GM12874 (cell line): ENCODE results near the gene OXT.

Experiments
- CTCF ChIP-seq: IDR thresholded peaks from 2 replicates; pipeline ENCODE4 v1.5.1; 2011; ENCODE audit warnings: low read depth, mild to moderate bottlenecking, control low read depth, low read length, moderate library complexity; ENCODE audit not compliant: insufficient read depth

Gene OXT

DNA sequence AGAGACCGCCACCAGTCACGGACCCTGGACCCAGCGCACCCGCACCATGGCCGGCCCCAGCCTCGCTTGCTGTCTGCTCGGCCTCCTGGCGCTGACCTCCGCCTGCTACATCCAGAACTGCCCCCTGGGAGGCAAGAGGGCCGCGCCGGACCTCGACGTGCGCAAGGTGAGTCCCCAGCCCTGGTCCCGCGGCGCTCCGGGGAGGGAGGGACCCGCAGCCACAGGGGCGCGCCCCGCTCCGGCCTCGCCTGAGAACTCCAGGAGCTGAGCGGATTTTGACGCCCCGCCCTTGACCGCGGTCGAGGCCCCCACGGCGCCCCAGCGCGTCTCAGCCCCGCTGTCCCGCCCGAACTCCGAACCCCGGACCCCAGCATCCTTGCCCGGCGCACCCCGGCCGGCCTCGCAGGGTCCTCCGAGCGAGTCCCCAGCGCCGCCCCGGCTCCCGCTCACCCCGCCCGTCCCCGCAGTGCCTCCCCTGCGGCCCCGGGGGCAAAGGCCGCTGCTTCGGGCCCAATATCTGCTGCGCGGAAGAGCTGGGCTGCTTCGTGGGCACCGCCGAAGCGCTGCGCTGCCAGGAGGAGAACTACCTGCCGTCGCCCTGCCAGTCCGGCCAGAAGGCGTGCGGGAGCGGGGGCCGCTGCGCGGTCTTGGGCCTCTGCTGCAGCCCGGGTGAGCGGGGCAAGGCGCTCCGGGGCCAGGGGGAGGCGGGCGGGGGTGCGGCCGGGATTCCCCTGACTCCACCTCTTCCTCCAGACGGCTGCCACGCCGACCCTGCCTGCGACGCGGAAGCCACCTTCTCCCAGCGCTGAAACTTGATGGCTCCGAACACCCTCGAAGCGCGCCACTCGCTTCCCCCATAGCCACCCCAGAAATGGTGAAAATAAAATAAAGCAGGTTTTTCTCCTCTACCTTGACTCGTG is at the start of gene OXT:
TSS of gene OXT (plus strand) at position 11 of the 920 bp plus-strand sequence. CDS start at position 47, 36 bp downstream.
- no peak for TF ChIP-seq CTCF

DNA sequence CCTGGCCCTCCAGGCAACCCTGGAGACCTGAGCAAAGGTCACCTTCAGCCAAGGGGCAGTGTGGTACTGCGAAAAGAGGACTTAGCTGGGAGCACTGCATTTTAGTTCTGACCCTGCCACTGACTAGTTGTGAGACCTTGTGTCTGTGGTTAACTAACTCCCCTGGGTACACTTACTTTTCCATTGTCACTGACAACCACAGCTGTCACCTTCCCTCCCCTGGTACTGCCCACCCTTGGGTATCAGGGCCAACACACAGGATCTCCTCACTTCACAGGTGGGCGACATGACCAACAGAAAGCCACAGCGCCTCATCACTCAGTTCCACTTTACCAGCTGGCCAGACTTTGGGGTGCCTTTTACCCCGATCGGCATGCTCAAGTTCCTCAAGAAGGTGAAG is 49.6 kb upstream of the OXT start:
- TF ChIP-seq CTCF = no peak

GRCh38 chr20:3027987-3028386 is 43.4 kb upstream of the OXT start:
- TF ChIP-seq CTCF = no peak

DNA sequence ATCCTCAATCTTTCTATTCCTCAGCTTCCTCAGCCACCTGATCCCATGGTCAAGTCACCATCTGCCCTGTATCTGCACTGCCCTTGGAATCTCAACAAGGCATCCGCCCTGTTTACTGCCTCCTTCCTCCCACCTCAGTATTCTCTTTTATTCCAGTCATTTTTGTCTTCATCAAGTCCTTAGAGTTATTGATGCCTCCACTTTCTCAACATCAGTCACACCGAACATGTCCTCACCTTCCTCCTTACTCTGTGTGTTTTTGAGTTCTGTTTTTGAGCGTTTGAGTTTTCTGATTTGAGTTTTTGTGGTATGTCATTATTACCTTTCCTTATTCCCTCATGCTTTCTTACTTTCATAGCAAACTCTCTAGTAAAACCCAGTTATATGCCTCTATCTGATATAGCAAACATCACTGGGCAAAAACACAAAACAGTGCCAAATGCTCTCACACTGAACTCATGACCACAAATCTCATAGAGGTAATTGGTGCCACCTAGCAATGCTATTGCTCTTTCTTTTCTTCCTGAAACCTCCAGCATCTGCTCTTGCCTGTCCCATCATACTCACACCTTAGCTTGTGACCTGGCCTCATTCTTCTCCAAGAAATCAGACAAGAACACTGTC is 39.8 kb upstream of the OXT start:
- no peak for TF ChIP-seq CTCF

GRCh38 chr20:3032624-3033023 is 38.8 kb upstream of the OXT start:
- no peak for TF ChIP-seq CTCF

GRCh38 chr20:3037654-3038053 is 33.8 kb upstream of the OXT start:
- no peak for TF ChIP-seq CTCF

DNA sequence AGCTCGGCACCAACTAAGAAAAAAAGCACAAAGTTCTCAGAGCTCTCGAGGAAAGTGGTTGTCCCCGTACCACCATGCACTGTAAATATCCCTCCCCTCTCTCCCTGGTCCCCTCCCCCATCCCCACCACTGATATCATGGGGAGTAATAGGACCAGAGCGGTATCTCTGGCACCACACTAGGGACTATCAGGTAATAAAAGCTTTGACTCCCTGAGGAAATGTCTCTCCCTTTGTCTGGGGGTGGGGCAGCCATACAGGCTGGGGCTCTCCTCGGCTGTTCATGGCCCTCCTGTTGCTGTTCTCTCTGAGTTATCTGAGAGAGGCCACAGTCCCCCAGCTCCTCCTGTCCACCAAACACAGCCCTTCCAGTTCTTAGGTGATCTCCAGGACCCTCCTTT is 33.0 kb upstream of the OXT start:
- no peak for TF ChIP-seq CTCF
